Measurements from ENCODE around the gene CTXND1.

DNA sequence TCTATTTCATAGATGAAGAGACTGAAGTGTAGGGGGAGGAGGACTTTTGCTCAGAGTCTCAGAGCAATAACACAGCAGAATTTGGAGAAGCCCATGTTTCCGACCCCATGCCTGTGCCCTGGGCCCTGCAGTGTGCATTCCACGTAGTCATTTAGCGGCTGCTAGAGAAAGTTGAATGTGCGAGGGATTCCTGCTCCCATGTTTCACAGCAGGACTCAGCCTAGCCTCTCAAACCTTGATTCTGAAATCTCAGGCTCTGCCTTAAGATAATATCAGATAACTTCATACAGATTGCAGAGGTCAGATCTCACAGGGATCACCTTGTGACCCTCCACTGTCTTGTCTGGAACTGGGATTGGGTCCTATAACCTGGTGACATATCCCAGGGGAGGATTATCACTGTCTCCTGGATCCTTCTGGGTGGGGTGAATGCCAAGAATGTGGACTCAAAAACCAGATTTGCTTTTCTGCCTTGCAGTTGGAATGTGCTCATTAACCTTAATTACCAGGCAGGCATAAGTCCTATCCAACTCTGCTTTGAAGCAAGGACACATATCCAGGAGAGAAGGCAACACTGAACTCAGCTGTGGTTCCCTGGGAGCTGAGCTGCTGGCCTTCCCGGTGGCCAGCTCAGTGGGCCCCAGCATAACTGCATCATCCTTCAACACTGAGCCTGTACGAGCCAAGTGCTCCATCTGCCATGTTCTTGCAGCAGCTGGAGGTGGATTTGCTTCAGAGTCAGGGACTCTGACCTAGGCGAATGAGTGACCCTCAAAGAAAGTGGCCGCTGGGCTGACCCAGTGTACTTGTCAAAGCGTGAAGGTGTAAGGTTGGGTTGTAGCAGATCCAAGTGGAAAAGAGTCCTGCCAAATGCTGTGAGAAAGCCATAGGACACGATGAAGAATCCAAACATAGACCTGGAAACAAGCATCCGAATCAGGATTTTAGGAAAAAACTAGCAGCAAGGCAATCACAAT lies 43.0 kb downstream of the CTXND1 start:
- TF ChIP-seq, protein P1, sequence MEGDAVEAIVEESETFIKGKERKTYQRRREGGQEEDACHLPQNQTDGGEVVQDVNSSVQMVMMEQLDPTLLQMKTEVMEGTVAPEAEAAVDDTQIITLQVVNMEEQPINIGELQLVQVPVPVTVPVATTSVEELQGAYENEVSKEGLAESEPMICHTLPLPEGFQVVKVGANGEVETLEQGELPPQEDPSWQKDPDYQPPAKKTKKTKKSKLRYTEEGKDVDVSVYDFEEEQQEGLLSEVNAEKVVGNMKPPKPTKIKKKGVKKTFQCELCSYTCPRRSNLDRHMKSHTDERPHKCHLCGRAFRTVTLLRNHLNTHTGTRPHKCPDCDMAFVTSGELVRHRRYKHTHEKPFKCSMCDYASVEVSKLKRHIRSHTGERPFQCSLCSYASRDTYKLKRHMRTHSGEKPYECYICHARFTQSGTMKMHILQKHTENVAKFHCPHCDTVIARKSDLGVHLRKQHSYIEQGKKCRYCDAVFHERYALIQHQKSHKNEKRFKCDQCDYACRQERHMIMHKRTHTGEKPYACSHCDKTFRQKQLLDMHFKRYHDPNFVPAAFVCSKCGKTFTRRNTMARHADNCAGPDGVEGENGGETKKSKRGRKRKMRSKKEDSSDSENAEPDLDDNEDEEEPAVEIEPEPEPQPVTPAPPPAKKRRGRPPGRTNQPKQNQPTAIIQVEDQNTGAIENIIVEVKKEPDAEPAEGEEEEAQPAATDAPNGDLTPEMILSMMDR (IDR thresholded peaks at IDR 0.05; ENCODE audit: low read length): no peak
- no peak for TF ChIP-seq EZH2 (optimal IDR thresholded peaks at IDR 0.05; ENCODE audit: low read depth, low read length)
- TF ChIP-seq EZH2phosphoT487 (IDR thresholded peaks at IDR 0.05; ENCODE audit: low read length): no peak
